Activated CD4-positive, alpha-beta T cell treated with anti-CD3 and anti-CD28 coated beads, Interleukin-10, Interleukin-2, amounts not matched to agents 100 ng/mL and 50 ng/mL, durations not matched to agents 16 hours and 8 hours (primary cell): ENCODE results near the gene OXSR1.
"Not testable (repeated sequence)": the region's sequence is repeated elsewhere in the genome, so short reads cannot be mapped to it uniquely, and the experiment has no call there.

Experiments used
- DNase-seq: peaks from one replicate; pipeline ENCODE4 v3.0.0-alpha.2; 2020

Gene OXSR1

GRCh38 chr3:38146504-38146903 is 18.8 kb upstream of the OXSR1 start:
- no peak for DNase-seq

GRCh38 chr3:38147421-38147820 is 17.9 kb upstream of the OXSR1 start:
- DNase-seq = no peak

- DNase-seq = no peak
These were observed 16.9 kb upstream of the OXSR1 start for GRCh38 chr3:38148311-38148882.

- DNase-seq = no peak
These were observed 15.6 kb upstream of the OXSR1 start for GRCh38 chr3:38149708-38150107.

- DNase-seq = no peak
These were observed 14.4 kb upstream of the OXSR1 start for GRCh38 chr3:38150780-38151528.

- peak; percentile 25 for DNase-seq
These were observed 13.6 kb upstream of the OXSR1 start for GRCh38 chr3:38151667-38152265.

GRCh38 chr3:38152609-38153008 is 12.7 kb upstream of the OXSR1 start:
- no peak for DNase-seq

- no peak for DNase-seq
These were observed 12.1 kb upstream of the OXSR1 start for GRCh38 chr3:38153221-38153620.

- peak; percentile 35 for DNase-seq
These were observed 11.3 kb upstream of the OXSR1 start for GRCh38 chr3:38154033-38154494.

GRCh38 chr3:38154625-38155255 is 10.6 kb upstream of the OXSR1 start:
- no peak for DNase-seq

- DNase-seq = no peak
These were observed 9.5 kb upstream of the OXSR1 start for GRCh38 chr3:38155825-38156224.

GRCh38 chr3:38157117-38157516 is 8.2 kb upstream of the OXSR1 start:
- DNase-seq = no peak

- no peak for DNase-seq
These were observed 7.7 kb upstream of the OXSR1 start for GRCh38 chr3:38157595-38157994.

- DNase-seq = no peak
These were observed 6.9 kb upstream of the OXSR1 start for GRCh38 chr3:38158472-38158871.

- not testable (repeated sequence) for DNase-seq
These were observed 4.6 kb upstream of the OXSR1 start for GRCh38 chr3:38160704-38161103.

GRCh38 chr3:38163117-38163840 is 2.1 kb upstream of the OXSR1 start:
- peak; percentile 39 for DNase-seq

- DNase-seq = no peak
These were observed 1.3 kb upstream of the OXSR1 start for GRCh38 chr3:38163841-38164642.

- no peak for DNase-seq
These were observed 740 bp upstream of the OXSR1 start for GRCh38 chr3:38164643-38164951.

GRCh38 chr3:38165722-38166387 is 518 bp downstream of the OXSR1 start:
- no peak for DNase-seq

- DNase-seq = no peak
These were observed 2.3 kb downstream of the OXSR1 start for GRCh38 chr3:38167591-38167990.

- no peak for DNase-seq
These were observed 3.1 kb downstream of the OXSR1 start for GRCh38 chr3:38168151-38169026.
